Measurements from ENCODE around the gene SLC4A8.

DNA sequence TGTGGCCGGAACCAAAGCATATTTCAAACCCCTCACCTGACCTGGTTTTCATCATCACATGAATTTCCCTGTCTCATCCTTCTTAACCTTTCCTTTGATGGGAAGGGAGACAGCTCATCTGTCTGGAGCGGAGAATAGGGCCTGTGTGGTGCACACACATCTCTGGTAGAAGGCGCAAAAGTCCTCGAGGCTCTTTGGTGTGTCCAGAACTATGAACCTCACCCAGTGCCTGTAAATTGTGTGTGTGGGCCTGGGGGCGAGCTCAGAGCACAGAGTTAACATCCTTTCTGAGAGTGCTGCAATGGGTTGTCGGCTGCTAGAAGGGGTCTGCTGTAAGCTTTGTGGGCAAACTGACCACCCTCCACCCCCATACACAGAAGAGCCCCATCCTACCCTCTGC is 34.2 kb upstream of the SLC4A8 start:
- TF ChIP-seq, protein P1, sequence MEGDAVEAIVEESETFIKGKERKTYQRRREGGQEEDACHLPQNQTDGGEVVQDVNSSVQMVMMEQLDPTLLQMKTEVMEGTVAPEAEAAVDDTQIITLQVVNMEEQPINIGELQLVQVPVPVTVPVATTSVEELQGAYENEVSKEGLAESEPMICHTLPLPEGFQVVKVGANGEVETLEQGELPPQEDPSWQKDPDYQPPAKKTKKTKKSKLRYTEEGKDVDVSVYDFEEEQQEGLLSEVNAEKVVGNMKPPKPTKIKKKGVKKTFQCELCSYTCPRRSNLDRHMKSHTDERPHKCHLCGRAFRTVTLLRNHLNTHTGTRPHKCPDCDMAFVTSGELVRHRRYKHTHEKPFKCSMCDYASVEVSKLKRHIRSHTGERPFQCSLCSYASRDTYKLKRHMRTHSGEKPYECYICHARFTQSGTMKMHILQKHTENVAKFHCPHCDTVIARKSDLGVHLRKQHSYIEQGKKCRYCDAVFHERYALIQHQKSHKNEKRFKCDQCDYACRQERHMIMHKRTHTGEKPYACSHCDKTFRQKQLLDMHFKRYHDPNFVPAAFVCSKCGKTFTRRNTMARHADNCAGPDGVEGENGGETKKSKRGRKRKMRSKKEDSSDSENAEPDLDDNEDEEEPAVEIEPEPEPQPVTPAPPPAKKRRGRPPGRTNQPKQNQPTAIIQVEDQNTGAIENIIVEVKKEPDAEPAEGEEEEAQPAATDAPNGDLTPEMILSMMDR (IDR thresholded peaks at IDR 0.05), result no peak
- no peak for TF ChIP-seq ZFX (IDR thresholded peaks at IDR 0.05; ENCODE audit: borderline replicate concordance)

All from 22Rv1 (cell line).